Peyer's patch (tissue), 4 donors: ENCODE results near the gene TSSC4.

ENCODE experiments used
- CTCF ChIP-seq, 6 experiments: fragments of 450-650 bp in 4 of 6; fragments of 200-600 bp in 2 of 6; sonication (generic) in 1 of 6; IDR thresholded peaks; one replicate each; pipeline ENCODE4 v1.5.1; 2017 to 2019; ENCODE audit warnings: antibody characterized with exemption in 6 of 6, mild to moderate bottlenecking in 3 of 6, moderate library complexity in 1 of 6
- POLR2A ChIP-seq, 2 donors: fragments of 450-650 bp; IDR thresholded peaks; one replicate each; pipeline ENCODE4 v1.5.1; 2017; ENCODE audit warnings: antibody characterized with exemption in 2 of 2, mild to moderate bottlenecking in 2 of 2, moderate library complexity in 2 of 2

- TF ChIP-seq CTCF (IDR thresholded peaks at IDR 0.05) (no peak), POLR2A (IDR thresholded peaks at IDR 0.05) (no peak)
Measured at GRCh38 chr11:2447253-2447950, 46.9 kb downstream of the TSSC4 start.
